Progenitor cell of endocrine pancreas (in vitro differentiated cells): ENCODE data around the gene TES. TPM values are rescaled to one million over a fixed set of nuclear protein-coding genes. Genes with fewer than 3 reads are reported as not detected.

Source experiments
- DNase-seq: peaks from one replicate; pipeline ENCODE4 v3.0.0; 2021; ENCODE audit warnings: low spot score; ENCODE audit not compliant: unreplicated experiment
- H3K27ac Mint-ChIP-seq: 2 replicates; pipeline ENCODE4 v1.8.0; 2021; ENCODE audit warnings: mild to moderate bottlenecking, moderate library complexity, mixed read lengths
- H3K27me3 Mint-ChIP-seq: 2 replicates; pipeline ENCODE4 v1.8.0; 2021; ENCODE audit warnings: mixed read lengths
- H3K36me3 Mint-ChIP-seq: 2 replicates; pipeline ENCODE4 v1.8.0; 2022; ENCODE audit warnings: mixed read lengths; ENCODE audit not compliant: insufficient read depth
- H3K4me1 Mint-ChIP-seq: 2 replicates; pipeline ENCODE4 v1.8.0; 2021; ENCODE audit warnings: low read depth, mixed read lengths
- H3K4me3 Mint-ChIP-seq: 2 replicates; pipeline ENCODE4 v1.8.0; 2021; ENCODE audit warnings: low read depth, mild to moderate bottlenecking, moderate library complexity, mixed read lengths
- H3K9me3 Mint-ChIP-seq: 2 replicates; pipeline ENCODE4 v1.8.0; 2021; ENCODE audit warnings: low read depth, mixed read lengths
- CTCF ChIP-seq: fragments of 200-600 bp; sonication (generic); IDR thresholded peaks from one replicate; pipeline ENCODE4 v1.5.0; 2021; ENCODE audit warnings: antibody characterized with exemption, mild to moderate bottlenecking; ENCODE audit not compliant: unreplicated experiment
- total RNA-seq: library from RNA; stranded (reverse); gene quantifications from 2 replicates; pipeline ENCODE4 v1.2.1, GENCODE V29; 2021

Gene TES
- total RNA-seq, 1 donor from 2014 or later, result 123 TPM

- no peaks in the 10 kb centered on the region for H3K36me3 Mint-ChIP-seq
- H3K27ac Mint-ChIP-seq, result no peak overlapping the region
- peaks cover 14% of the 10 kb centered on the region for H3K9me3 Mint-ChIP-seq
- peaks cover 2% of the 10 kb centered on the region for H3K4me1 Mint-ChIP-seq
- H3K4me3 Mint-ChIP-seq, result no peak overlapping the region
- H3K27me3 Mint-ChIP-seq, result no peaks in the 10 kb centered on the region
- no peak for DNase-seq
- no peak for TF ChIP-seq CTCF
Observed at GRCh38 chr7:116277070-116277469, 66.7 kb downstream of the TES start.

GRCh38 chr7:116279217-116279616 lies 68.9 kb downstream of the TES start:
- no peaks in the 10 kb centered on the region for H3K27me3 Mint-ChIP-seq
- H3K4me3 Mint-ChIP-seq, result no peak overlapping the region
- no peak for TF ChIP-seq CTCF
- H3K9me3 Mint-ChIP-seq, result peaks cover 11% of the 10 kb centered on the region
- no peak for DNase-seq
- no peaks in the 10 kb centered on the region for H3K36me3 Mint-ChIP-seq
- no peak overlapping the region for H3K27ac Mint-ChIP-seq
- H3K4me1 Mint-ChIP-seq, result no peaks in the 10 kb centered on the region

- no peak overlapping the region for H3K4me3 Mint-ChIP-seq
- H3K4me1 Mint-ChIP-seq, result no peaks in the 10 kb centered on the region
Observed at GRCh38 chr7:116280803-116281202, 70.5 kb downstream of the TES start.

GRCh38 chr7:116283595-116284204 lies 73.4 kb downstream of the TES start:
- H3K4me3 Mint-ChIP-seq, result no peak overlapping the region
- H3K9me3 Mint-ChIP-seq, result no peaks in the 10 kb centered on the region
- TF ChIP-seq CTCF, result no peak

More at GRCh38 chr7:116280803-116281202, 70.5 kb downstream of the TES start:
- no peak for TF ChIP-seq CTCF
- no peak for DNase-seq
- Mint-ChIP-seq H3K9me3 (peaks cover 8% of the 10 kb centered on the region), H3K27me3 (no peaks in the 10 kb centered on the region), H3K36me3 (no peaks in the 10 kb centered on the region), H3K27ac (no peak overlapping the region)

GRCh38 chr7:116284390-116284789 lies 74.1 kb downstream of the TES start:
- TF ChIP-seq CTCF, result no peak
- Mint-ChIP-seq H3K9me3 (no peaks in the 10 kb centered on the region), H3K27me3 (no peaks in the 10 kb centered on the region), H3K27ac (no peak overlapping the region), H3K36me3 (no peaks in the 10 kb centered on the region), H3K4me1 (no peaks in the 10 kb centered on the region), H3K4me3 (no peak overlapping the region)
- DNase-seq, result no peak

More at GRCh38 chr7:116283595-116284204, 73.4 kb downstream of the TES start:
- no peaks in the 10 kb centered on the region for H3K36me3 Mint-ChIP-seq
- H3K4me1 Mint-ChIP-seq, result no peaks in the 10 kb centered on the region
- DNase-seq, result no peak
- no peaks in the 10 kb centered on the region for H3K27me3 Mint-ChIP-seq
- no peak overlapping the region for H3K27ac Mint-ChIP-seq
